Measurements from ENCODE around the gene FCN2. TPM values are rescaled to one million over a fixed set of nuclear protein-coding genes. Genes with fewer than 3 reads are reported as not detected.

Gene FCN2
- total and polyA plus RNA-seq, 7 donors = 0.07 TPM; not detected in 6

DNA sequence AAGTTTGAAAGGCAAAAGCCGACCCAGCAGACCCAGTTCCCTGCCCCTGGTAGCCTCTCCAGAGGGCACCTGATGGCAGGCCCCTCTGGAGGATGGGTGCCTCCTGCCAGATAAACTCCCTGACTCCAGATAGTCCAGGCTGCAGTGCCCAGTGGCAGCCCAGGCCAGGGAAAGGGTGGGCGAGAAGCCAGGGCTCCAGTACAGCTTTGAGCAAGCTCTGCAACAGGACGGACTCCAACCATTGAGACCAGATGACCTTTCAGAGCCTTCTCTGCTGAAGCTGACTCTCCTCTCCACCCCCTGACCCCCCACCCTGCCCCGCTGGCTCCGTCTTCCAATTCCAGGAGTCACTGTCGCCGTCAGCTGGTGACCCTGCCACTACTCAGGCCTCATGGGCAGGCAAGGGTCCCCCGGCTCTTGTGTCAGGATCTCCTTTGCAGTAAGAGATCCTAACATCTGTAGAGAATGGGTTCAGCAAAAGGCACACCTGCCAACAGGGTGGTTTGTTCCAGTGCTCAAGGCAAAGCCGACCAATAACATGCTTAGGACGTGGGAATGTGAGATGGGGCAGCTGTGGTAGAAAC lies 52.6 kb downstream of the FCN2 start:
- DNase-seq = peak in 1 of 2 donors; percentile 28
- H3K4me1 ChIP-seq = no peaks in the 10 kb centered on the region

DNA sequence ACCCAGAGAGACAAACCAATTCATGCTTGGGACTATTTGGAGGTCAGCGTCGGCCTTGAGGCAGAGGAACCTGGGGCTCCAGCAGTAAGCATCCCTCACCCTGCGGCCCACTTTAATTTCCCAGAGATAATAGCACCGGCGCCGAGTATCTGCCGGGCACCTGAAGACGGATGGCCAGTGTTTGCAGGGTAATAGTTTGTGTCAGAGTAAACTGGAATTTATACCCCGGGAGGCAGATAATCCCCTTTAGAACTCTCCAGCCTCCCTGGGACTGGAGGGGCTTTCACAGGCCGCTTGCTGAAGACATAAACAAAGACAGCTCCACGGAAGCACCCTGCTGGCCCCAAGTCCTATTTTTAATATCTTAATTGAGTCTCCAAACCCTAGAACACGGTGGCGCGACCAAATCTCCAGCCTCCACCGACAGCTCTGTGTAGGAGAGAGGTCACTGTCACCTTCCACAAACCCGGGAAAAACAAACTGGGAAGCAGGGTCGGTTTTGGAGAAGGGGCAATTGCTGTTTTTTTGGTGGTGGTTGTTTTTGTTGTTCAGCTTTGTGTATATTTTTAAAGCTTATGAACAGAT lies 54.5 kb downstream of the FCN2 start:
- ATAC-seq (no peak), DNase-seq (peak in 1 of 2 donors; percentile 15)
- Histone ChIP-seq H3K36me3 (ENCODE audit: insufficient read depth in 1 of 2, low read depth in 1 of 2) (no peaks in the 10 kb centered on the region), H3K9me3 (no peaks in the 10 kb centered on the region), H3K4me3 (no peak overlapping the region), H3K27me3 (ENCODE audit: insufficient read depth in 3 of 3, low read length in 2 of 3) (peaks cover 0 to 77% (median 5%) of the 10 kb centered on the region in 3 donors), H3K4me1 (no peaks in the 10 kb centered on the region), H3K27ac (no peak overlapping the region)
- intact Hi-C loops (cut with DNase I) = no loop called here
- 58 to 62% (median 60%) methylated on average over 17 of the region's 17 CpGs for WGBS, 3 donors
- no peak for TF ChIP-seq CTCF (IDR thresholded peaks at IDR 0.05)

More for the DNA sequence above, 52.6 kb downstream of the FCN2 start:
- TF ChIP-seq CTCF (IDR thresholded peaks at IDR 0.05) = no peak
- 46 to 62% (median 57%) methylated on average over 10 of the region's 10 CpGs for WGBS, 3 donors
- intact Hi-C loops (cut with DNase I) = no loop called here
- Histone ChIP-seq H3K27ac (no peak overlapping the region), H3K27me3 (ENCODE audit: insufficient read depth in 3 of 3, low read length in 2 of 3) (peaks cover 0 to 60% (median 8%) of the 10 kb centered on the region in 3 donors), H3K4me3 (no peak overlapping the region), H3K36me3 (ENCODE audit: insufficient read depth in 1 of 2, low read depth in 1 of 2) (no peaks in the 10 kb centered on the region), H3K9me3 (no peaks in the 10 kb centered on the region)
- ATAC-seq = no peak

DNA sequence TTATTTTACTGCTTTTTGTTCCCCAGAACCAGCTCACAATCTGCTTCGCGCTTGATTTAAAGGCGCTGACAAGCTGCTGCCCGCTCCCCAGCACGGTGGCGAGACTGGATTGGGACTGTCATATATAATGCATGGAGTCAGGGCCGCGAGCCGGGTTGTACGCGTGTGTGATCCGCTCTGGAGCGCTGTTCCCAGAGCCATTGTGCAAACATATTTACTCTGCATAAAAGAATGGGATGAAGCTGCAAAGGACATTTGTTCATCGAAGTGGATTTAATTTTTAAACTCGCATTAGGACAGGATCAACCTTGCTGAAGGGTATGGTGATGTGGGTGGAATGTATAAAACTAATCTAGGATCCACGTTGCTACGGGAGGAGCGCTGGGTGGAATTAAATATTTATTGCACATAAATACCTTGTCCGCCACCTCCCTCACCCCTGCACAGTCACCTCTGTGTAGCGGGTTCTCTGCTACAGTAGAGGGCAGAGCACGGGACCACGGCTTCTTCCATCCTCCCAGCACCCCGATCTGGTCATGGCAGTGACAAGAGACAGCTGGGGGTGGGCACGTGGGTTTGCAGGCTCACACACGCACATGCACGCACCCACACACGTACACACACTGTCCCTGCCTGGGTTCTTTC lies 55.2 kb downstream of the FCN2 start:
- DNase-seq = peak in 1 of 2 donors; percentile 38
- no peaks in the 10 kb centered on the region for H3K4me1 ChIP-seq

DNA sequence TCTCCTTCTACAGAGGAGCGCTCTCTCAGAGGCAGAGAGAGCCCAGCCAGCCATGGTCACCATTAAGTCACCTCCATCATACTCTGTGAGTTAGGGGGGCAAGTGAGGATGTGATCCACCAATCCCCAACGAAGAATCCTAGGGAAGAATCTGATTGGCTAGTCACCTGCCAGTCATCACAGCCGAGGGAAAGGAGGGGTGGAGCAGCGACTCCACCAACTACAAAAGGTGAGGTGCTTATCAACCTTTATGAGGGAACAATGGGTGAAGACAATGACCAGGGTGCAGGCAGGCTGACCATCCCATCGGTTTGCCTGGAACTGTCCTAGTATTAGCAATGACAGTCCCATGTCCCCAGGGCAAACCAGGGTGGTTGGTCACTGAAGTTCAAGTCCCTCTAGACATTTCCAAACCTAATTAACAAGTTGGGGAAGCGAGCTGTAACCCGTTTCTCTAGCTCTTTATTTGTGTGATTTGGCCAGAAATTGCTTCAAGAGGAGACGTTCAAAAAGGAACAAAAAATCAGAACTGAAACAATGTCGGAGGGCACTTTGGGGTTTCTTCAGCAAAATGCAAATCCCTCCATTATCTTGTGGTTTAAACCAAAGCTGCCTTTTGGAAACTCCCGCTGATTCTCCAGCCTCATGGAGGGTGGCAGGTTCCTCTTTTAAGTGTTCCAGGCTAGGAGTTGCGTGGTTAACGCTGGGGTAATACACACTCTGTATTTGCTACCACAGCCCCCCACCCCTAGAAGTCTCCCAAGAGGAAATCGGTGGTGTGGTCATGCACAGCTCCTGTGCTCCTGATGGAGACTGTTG lies 55.9 kb downstream of the FCN2 start:
- 77 to 84% (median 84%) methylated on average over 13 of the region's 13 CpGs for WGBS, 3 donors
- H3K36me3 ChIP-seq (ENCODE audit: insufficient read depth in 1 of 2, low read depth in 1 of 2) = no peaks in the 10 kb centered on the region
- H3K9me3 ChIP-seq = no peaks in the 10 kb centered on the region
- no peaks in the 10 kb centered on the region for H3K4me1 ChIP-seq
- intact Hi-C loops (cut with DNase I) = no loop called here
- H3K27ac ChIP-seq = no peak overlapping the region
- peak in 1 of 2 donors; percentile 12 for DNase-seq
- no peak overlapping the region for H3K4me3 ChIP-seq
- no peak for TF ChIP-seq CTCF (IDR thresholded peaks at IDR 0.05)
- no peak for ATAC-seq
- peaks cover 0 to 84% (median 9%) of the 10 kb centered on the region in 3 donors for H3K27me3 ChIP-seq (ENCODE audit: insufficient read depth in 3 of 3, low read length in 2 of 3)

More for the DNA sequence above, 55.2 kb downstream of the FCN2 start:
- Histone ChIP-seq H3K4me3 (no peak overlapping the region), H3K27me3 (ENCODE audit: insufficient read depth in 3 of 3, low read length in 2 of 3) (peaks cover 0 to 78% (median 9%) of the 10 kb centered on the region in 3 donors), H3K36me3 (ENCODE audit: insufficient read depth in 1 of 2, low read depth in 1 of 2) (no peaks in the 10 kb centered on the region), H3K9me3 (no peaks in the 10 kb centered on the region), H3K27ac (no peak overlapping the region)
- TF ChIP-seq CTCF (IDR thresholded peaks at IDR 0.05) = no peak
- intact Hi-C loops (cut with DNase I) = no loop called here
- ATAC-seq = no peak
- 59 to 65% (median 60%) methylated on average over 27 of the region's 27 CpGs for WGBS, 3 donors

Other genes starting within 250 kb of the FCN2 start
- gene COL5A1, start 239.0 kb upstream of the FCN2 start, total RNA-seq = 10 to 100 TPM in 1 of 4 donors, 1 to 10 TPM in 3; 3.4 to 11.3 (median 4.7) TPM
- gene COL5A1, start 239.0 kb upstream of the FCN2 start, polyA plus RNA-seq = 1 to 10 TPM; 1.7 to 2.8 (median 2.6) TPM
- gene FCN1, start 37.1 kb downstream of the FCN2 start, total RNA-seq = 1 to 10 TPM in 3 of 4 donors, under 1 TPM in 1; 0.82 to 3.9 (median 1.6) TPM
- under 1 TPM; 0.51 to 0.66 (median 0.60) TPM for gene FCN1, start 37.1 kb downstream of the FCN2 start, polyA plus RNA-seq
- gene OLFM1, start 206.9 kb downstream of the FCN2 start, total RNA-seq = 10 to 100 TPM in 1 of 4 donors, 1 to 10 TPM in 3; 4.8 to 21.4 (median 6.4) TPM
- gene OLFM1, start 206.9 kb downstream of the FCN2 start, polyA plus RNA-seq = 10 to 100 TPM; 11.2 to 23.1 (median 13.0) TPM